NOMO-1 (cell line): ENCODE measurements around the gene SPTBN4.
"Not testable (repeated sequence)": the region's sequence is repeated elsewhere in the genome, so short reads cannot be mapped to it uniquely, and the experiment has no call there.

ENCODE experiments used
- DNase-seq, 2 experiments: peaks; one replicate each; lab custom pipeline; 2025; ENCODE audit not compliant: unreplicated experiment in 2 of 2; lab: John Stamatoyannopoulos, UW

Gene SPTBN4

DNA sequence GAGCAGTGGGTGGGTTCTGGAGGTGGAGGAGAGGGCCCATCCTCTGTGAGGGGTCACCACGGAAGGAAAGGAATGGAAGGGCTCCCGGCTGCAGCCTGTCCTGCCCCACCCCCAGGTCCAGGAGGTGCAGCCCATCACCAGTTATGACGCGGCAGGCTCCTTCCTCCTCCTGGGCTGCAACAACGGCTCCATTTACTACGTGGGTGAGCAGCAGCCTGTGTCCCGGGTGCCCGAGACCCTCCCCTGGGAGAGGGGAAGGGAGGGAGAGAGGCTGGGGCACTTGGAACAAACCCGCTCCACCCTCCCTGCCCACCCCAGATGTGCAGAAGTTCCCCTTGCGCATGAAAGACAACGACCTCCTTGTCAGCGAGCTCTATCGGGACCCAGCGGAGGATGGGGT is 116.5 kb downstream of the SPTBN4 start:
- no peak for DNase-seq

GRCh38 chr19:40584007-40584406 is 117.2 kb downstream of the SPTBN4 start:
- no peak for DNase-seq

DNA sequence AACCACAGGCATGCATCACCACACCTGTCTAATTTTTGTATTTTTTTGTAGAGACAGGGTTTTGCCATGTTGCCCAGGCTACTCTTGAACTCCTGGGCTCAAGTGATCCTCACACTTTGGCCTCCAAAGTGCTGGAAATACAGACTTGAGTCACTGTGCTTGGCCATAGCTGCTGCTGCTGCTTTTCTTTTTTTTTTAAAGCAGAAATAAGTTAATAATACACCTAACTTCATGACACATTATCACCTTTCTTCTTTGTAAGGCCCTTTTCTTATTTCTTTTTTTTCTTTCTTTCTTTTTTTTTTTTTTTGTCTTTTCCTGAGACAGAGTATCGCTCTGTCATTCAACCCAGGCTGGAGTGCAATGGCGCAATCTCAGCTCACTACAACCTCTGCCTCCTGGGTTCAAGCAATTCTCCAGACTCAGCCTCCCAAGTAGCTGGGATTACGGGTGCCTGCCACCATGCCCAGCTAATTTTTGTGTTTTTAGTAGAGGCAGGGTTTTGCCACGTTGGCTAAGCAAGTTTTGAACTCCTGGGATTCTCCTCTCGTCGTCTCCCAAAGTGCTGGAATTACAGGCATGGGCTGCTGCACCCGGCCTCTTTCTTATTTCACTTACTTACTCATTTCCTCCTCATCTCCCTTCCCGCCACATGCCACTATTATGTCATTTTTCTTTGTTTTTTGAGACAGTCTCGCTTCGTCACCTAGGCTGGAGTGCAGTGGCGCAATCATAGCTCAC is 118.6 kb downstream of the SPTBN4 start:
- peak; percentile 69 to 82 for DNase-seq

- DNase-seq, result no peak
Observed at GRCh38 chr19:40585982-40586422, 119.2 kb downstream of the SPTBN4 start.

- no peak for DNase-seq
Observed at GRCh38 chr19:40586611-40587010, 119.8 kb downstream of the SPTBN4 start.

GRCh38 chr19:40588110-40588854 is 121.5 kb downstream of the SPTBN4 start:
- no peak for DNase-seq

- no peak for DNase-seq
Observed at GRCh38 chr19:40588926-40589569, 122.2 kb downstream of the SPTBN4 start.

DNA sequence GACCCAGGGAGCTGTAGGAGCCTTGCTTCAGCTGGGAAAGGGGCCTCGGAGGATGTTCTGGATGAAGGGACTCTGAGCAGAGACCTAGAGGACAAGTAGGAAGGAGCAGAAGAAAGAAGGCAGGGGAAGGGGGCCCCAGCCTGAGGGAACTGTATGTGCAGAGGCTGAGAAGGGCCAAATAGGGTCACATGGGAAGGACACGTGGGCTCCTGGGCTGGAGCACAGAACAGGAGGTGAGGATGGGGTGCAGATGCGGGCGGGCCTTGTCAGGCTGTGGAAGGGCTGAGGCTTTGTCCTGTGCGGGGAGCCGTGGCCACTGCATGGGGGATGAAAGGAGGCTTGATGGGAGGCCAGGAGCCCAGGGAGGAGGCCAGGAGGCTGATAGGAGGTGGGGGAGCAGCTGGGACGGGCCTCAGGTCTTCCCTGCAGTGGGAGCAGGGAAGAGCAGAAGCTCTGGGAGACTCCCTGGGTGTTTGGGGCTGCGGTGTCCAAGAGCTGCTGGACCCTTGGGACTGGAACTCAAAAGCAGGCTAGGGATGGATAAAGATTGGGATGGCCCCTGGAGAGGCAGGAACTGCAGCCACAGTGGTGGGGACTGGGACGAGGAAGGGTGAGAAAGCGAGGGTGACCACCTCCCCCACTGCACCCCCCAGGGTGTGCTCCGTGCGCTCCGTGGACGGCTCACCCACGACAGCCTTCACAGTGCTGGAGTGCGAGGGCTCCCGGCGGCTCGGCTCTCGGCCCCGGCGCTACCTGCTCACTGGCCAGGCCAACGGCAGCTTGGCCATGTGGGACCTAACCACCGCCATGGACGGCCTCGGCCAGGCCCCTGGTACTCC is 123.0 kb downstream of the SPTBN4 start:
- no peak for DNase-seq

DNA sequence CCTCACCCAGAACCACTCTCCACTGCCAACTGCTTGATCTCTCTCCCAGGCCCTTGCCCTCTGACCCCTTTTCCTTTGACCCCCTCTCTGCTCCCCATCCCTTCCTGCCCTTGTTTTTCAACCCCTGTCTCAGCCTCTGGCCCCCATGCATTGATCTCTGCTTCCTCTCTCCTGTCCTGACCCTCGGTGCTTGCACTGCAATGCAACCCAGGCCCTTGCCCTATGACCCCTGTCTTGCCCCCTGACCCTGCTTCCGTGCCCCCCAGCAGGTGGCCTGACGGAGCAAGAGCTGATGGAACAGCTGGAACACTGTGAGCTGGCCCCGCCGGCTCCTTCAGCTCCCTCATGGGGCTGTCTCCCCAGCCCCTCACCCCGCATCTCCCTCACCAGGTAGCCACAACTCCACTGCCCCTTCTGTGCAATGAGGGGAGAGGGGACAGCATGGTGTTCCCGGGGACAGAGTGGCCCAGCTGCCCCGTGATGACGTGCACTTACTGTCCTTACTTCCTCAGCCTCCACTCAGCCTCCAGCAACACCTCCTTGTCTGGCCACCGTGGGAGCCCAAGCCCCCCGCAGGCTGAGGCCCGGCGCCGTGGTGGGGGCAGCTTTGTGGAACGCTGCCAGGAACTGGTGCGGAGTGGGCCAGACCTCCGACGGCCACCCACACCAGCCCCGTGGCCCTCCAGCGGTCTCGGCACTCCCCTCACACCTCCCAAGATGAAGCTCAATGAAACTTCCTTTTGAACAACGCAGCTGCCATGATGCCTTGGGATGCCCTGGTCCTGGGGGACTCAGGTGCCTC is 123.9 kb downstream of the SPTBN4 start:
- no peak for DNase-seq

DNA sequence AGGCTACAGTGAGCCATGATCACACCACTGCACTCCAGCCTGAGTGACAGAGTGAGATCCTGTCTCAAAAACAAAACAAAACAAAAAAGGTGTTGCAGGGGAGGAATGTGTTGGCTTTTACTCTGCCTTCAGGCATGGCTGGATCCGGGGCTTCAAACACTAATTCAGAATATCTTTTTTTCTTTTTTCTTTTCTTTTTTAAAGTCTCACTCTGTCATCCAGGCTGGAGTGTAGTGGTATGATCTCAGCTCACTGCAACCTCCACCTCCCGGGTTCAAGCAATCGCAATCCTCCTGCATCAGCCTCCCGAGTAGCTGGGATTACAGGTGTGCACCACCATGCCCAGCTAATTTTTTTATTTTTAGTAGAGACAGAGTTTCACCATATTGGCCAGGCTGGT is 124.9 kb downstream of the SPTBN4 start:
- not testable (repeated sequence) for DNase-seq

GRCh38 chr19:40592170-40592569 is 125.4 kb downstream of the SPTBN4 start:
- DNase-seq, result peak; percentile 21 to 67

DNA sequence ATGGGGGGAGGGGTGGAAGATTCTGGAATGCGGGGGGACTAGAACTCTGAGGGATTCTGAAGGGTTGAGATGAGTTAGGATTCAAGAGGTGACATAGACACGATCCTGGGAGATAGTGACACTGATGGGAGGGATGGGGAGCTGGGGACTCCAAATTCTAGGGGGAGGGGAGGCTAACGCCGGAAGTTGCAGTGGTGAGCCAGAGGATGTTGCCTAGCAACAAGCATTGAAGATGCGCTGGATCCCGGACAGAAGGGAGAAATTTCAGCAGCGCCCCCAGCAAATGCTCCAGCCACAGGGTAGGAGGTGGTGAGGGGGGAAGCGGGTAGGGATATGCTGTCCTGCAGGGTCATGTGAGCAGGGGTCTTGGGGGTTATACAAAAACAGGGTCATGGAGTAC is 127.5 kb downstream of the SPTBN4 start:
- DNase-seq, result no peak

DNA sequence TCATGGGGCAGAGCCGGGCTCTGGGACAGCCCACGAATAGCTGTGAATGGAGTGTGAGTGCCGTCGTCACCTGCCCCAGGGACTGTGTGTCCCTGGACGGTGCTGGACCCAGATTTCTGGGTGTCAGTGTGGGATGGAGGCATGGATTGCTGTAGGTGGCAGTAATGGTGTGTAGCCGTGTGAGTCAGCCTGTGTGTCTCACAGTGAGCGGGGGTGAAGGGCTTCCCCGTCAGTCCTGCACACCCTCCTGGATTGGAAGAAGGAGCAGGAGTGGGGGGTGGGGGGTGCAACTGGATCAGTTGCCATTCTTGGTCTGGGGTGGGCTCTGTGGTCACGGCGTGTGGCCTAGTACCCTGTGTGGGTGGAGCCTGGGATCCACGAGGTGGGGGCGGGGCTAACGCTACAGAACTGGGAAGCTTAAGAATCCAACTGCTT is 127.9 kb downstream of the SPTBN4 start:
- no peak for DNase-seq

- DNase-seq, result no peak
Observed at GRCh38 chr19:40596608-40597328, 130.0 kb downstream of the SPTBN4 start.

GRCh38 chr19:40597329-40597838 is 130.6 kb downstream of the SPTBN4 start:
- DNase-seq, result no peak

- DNase-seq, result peak; percentile 67 to 68
Observed at GRCh38 chr19:40598121-40598917, 131.5 kb downstream of the SPTBN4 start.

DNA sequence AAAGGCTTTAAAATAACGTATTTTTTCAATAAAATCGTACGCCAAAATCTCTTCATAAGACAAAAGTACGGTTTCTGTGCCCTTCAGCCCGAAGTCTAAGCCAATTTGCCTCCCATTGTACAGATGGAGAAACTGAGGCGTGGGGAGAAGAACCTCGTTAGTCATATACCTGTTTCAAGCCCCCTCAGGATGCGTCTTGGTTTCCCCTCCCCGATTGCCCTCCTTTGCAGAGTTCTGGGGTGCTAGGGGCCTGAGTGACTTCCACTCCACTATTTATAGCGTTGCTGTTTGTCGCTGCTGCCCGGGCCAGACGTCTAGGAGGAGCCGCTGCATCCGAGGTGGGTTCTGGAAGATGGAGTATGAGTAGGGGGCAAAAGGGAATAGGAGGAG is 132.1 kb downstream of the SPTBN4 start:
- no peak for DNase-seq

GRCh38 chr19:40599331-40599901 is 132.6 kb downstream of the SPTBN4 start:
- no peak for DNase-seq
